Stomach smooth muscle (tissue), 2 donors: ENCODE data around the gene SERPINB1.

ENCODE experiments used
- H3K27ac ChIP-seq: one replicate; pipeline ENCODE4 v1.7.0; 2013; ENCODE audit warnings: mild to moderate bottlenecking, low read length, inconsistent platforms
- H3K27me3 ChIP-seq, 2 donors: one replicate each; pipeline ENCODE4 v1.7.0; 2013; ENCODE audit warnings: low read length in 2 of 2; ENCODE audit not compliant: insufficient read depth in 2 of 2, control insufficient read depth in 1 of 2
- H3K36me3 ChIP-seq, 2 donors: one replicate each; pipeline ENCODE4 v1.7.0; 2013; ENCODE audit warnings: low read length in 2 of 2; ENCODE audit not compliant: control insufficient read depth in 2 of 2, insufficient read depth in 2 of 2
- H3K4me1 ChIP-seq: one replicate; pipeline ENCODE4 v1.7.0; 2013; ENCODE audit warnings: low read length; ENCODE audit not compliant: control insufficient read depth, insufficient read depth
- H3K4me3 ChIP-seq, 2 donors: one replicate each; pipeline ENCODE4 v1.7.0; 2013; ENCODE audit warnings: low read length in 2 of 2
- H3K9ac ChIP-seq, 2 donors: one replicate each; pipeline ENCODE4 v1.7.0; 2013; ENCODE audit warnings: low read length in 2 of 2, mild to moderate bottlenecking in 1 of 2
- H3K9me3 ChIP-seq, 2 donors: one replicate each; pipeline ENCODE4 v1.7.0; 2013; ENCODE audit warnings: low read length in 2 of 2; ENCODE audit not compliant: control insufficient read depth in 2 of 2
- donor health status: healthy.
- donor health status: Pancreatic carcinoma.

Gene SERPINB1

GRCh38 chr6:2830183-2830582 is 11.5 kb downstream of the SERPINB1 start:
- H3K27ac ChIP-seq = no peak overlapping the region

GRCh38 chr6:2829253-2829652 is 12.4 kb downstream of the SERPINB1 start:
- H3K9ac ChIP-seq = no peak overlapping the region
- H3K27ac ChIP-seq = no peak overlapping the region
- no peaks in the 10 kb centered on the region for H3K4me1 ChIP-seq
- peaks cover 3 to 17% of the 10 kb centered on the region in 2 donors for H3K36me3 ChIP-seq
- no peaks in the 10 kb centered on the region for H3K27me3 ChIP-seq
- no peak overlapping the region for H3K4me3 ChIP-seq
- no peaks in the 10 kb centered on the region for H3K9me3 ChIP-seq

More at GRCh38 chr6:2830183-2830582, 11.5 kb downstream of the SERPINB1 start:
- Histone ChIP-seq H3K9ac (no peak overlapping the region), H3K27me3 (no peaks in the 10 kb centered on the region), H3K9me3 (no peaks in the 10 kb centered on the region), H3K36me3 (peaks cover 8 to 26% of the 10 kb centered on the region in 2 donors), H3K4me3 (no peak overlapping the region), H3K4me1 (no peaks in the 10 kb centered on the region)

DNA sequence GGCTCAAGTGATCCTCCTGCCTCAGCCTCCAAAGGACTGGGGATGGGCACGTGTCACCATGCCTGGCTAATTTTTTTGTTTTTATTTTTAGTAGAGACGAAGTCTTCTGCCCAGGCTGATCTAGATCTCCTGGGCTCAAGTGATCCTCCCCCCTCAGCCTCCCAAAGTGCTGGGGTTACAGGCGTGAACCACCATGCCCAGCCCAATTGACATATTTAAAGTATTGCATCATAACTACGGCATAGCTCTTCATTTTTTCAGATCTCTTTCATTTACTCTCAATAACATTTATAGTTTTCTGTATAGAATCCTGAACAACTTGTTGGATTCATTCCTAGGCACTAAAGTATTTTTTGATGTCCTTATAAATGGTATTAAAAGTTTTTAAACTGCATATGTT is 13.0 kb downstream of the SERPINB1 start:
- H3K36me3 ChIP-seq = peaks cover 3 to 12% of the 10 kb centered on the region in 2 donors
- no peak overlapping the region for H3K4me3 ChIP-seq
- no peaks in the 10 kb centered on the region for H3K27me3 ChIP-seq
- H3K4me1 ChIP-seq = no peaks in the 10 kb centered on the region
- H3K9me3 ChIP-seq = no peaks in the 10 kb centered on the region
- H3K27ac ChIP-seq = no peak overlapping the region
- H3K9ac ChIP-seq = no peak overlapping the region

- no peaks in the 10 kb centered on the region for H3K4me1 ChIP-seq
Measured at GRCh38 chr6:2827142-2827541, 14.5 kb downstream of the SERPINB1 start.

DNA sequence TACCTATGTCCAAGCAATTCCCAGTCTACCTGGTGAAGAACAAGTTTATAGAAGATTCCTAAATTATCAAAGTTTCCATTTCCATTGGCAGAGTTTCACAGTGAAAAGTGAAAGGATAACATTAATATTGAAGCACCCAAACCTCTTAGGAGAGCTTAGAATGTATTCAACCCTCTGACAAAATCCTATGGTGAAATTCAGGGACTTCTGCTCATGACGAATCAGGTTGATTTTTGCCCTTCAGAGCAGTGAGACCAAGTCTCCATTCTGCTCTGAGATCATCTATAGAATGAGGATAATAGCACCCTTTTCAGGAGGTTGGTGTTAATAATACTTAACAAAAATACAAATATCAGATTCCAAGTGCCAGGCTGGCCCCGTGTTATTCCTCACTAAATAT is 15.5 kb downstream of the SERPINB1 start:
- H3K36me3 ChIP-seq = no peaks in the 10 kb centered on the region
- H3K4me1 ChIP-seq = no peaks in the 10 kb centered on the region
- no peaks in the 10 kb centered on the region for H3K9me3 ChIP-seq
- no peaks in the 10 kb centered on the region for H3K27me3 ChIP-seq
- no peak overlapping the region for H3K27ac ChIP-seq
- H3K4me3 ChIP-seq = no peak overlapping the region
- no peak overlapping the region for H3K9ac ChIP-seq

More at GRCh38 chr6:2827142-2827541, 14.5 kb downstream of the SERPINB1 start:
- H3K27me3 ChIP-seq = no peaks in the 10 kb centered on the region
- no peak overlapping the region for H3K9ac ChIP-seq
- H3K4me3 ChIP-seq = no peak overlapping the region
- no peaks in the 10 kb centered on the region for H3K9me3 ChIP-seq
- peaks cover 0 to 6% of the 10 kb centered on the region in 2 donors for H3K36me3 ChIP-seq
- H3K27ac ChIP-seq = no peak overlapping the region

GRCh38 chr6:2823104-2823850 is 18.4 kb downstream of the SERPINB1 start:
- Histone ChIP-seq H3K4me1 (peaks cover 6% of the 10 kb centered on the region), H3K9me3 (no peaks in the 10 kb centered on the region), H3K27me3 (no peaks in the 10 kb centered on the region), H3K9ac (no peak overlapping the region), H3K4me3 (no peak overlapping the region), H3K27ac (no peak overlapping the region), H3K36me3 (no peaks in the 10 kb centered on the region)

GRCh38 chr6:2821554-2821953 is 20.1 kb downstream of the SERPINB1 start:
- H3K4me3 ChIP-seq = no peak overlapping the region
- H3K27me3 ChIP-seq = no peaks in the 10 kb centered on the region
- no peak overlapping the region for H3K27ac ChIP-seq
- no peaks in the 10 kb centered on the region for H3K9me3 ChIP-seq
- peaks cover 12% of the 10 kb centered on the region for H3K4me1 ChIP-seq
- no peak overlapping the region for H3K9ac ChIP-seq
- no peaks in the 10 kb centered on the region for H3K36me3 ChIP-seq

DNA sequence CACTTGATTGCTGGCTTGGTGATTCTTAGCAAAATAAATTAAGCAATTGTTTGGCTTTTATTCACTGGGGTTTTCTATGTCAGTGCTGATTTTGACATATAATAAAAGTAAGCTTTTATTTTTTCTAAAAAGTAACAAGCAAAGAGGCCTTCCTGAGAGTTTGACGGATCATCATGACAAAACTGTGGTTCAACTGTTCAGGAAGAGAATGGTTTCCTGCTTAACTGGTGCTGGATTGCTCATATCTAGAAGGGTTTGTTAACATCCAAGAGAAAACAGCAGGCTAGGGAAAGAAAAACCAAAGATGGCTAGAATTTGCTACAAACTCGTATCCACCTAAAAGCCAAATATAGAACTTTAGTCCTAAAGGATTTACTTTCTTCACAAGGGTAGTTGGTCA is 21.2 kb downstream of the SERPINB1 start:
- Histone ChIP-seq H3K27me3 (no peaks in the 10 kb centered on the region), H3K9me3 (peaks cover 0 to 7% of the 10 kb centered on the region in 2 donors), H3K4me1 (peaks cover 12% of the 10 kb centered on the region), H3K9ac (no peak overlapping the region), H3K36me3 (no peaks in the 10 kb centered on the region), H3K27ac (no peak overlapping the region), H3K4me3 (no peak overlapping the region)

- no peak overlapping the region for H3K27ac ChIP-seq
- H3K9ac ChIP-seq = no peak overlapping the region
- peaks cover 0 to 7% of the 10 kb centered on the region in 2 donors for H3K9me3 ChIP-seq
- H3K4me3 ChIP-seq = no peak overlapping the region
- H3K4me1 ChIP-seq = peaks cover 12% of the 10 kb centered on the region
- no peaks in the 10 kb centered on the region for H3K36me3 ChIP-seq
- H3K27me3 ChIP-seq = no peaks in the 10 kb centered on the region
Measured at GRCh38 chr6:2819978-2820377, 21.7 kb downstream of the SERPINB1 start.

- Histone ChIP-seq H3K9ac (no peak overlapping the region), H3K36me3 (no peaks in the 10 kb centered on the region), H3K4me3 (peak overlapping the region in 1 of 2 donors; percentile 1)
Measured at GRCh38 chr6:2819115-2819514, 22.5 kb downstream of the SERPINB1 start.

DNA sequence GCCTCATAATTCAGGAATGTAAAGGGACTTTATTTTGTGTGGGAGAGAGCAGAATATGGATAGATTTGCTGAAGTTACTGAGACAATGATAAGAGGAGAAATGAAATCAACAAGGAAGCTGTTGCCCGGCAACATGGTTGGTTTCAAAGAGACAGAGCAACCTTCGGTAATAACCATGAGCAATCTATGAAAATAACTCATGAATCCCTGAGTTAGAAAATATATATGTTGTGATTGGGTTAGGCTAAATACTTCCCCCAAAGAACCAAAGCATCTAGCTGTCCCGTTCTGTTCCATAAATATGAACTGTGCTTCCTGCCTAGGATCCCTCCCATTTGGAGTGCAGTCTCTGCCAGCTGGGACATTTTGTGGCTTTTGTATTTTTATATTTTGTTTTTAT is 23.1 kb downstream of the SERPINB1 start:
- peak overlapping the region; percentile 1 to 4 for H3K4me3 ChIP-seq
- no peaks in the 10 kb centered on the region for H3K27me3 ChIP-seq
- no peaks in the 10 kb centered on the region for H3K36me3 ChIP-seq
- H3K27ac ChIP-seq = no peak overlapping the region
- H3K4me1 ChIP-seq = peaks cover 12% of the 10 kb centered on the region
- H3K9me3 ChIP-seq = peaks cover 0 to 7% of the 10 kb centered on the region in 2 donors
- no peak overlapping the region for H3K9ac ChIP-seq

More at GRCh38 chr6:2819115-2819514, 22.5 kb downstream of the SERPINB1 start:
- H3K27me3 ChIP-seq = no peaks in the 10 kb centered on the region
- H3K4me1 ChIP-seq = peaks cover 12% of the 10 kb centered on the region
- H3K27ac ChIP-seq = no peak overlapping the region
- H3K9me3 ChIP-seq = peaks cover 0 to 7% of the 10 kb centered on the region in 2 donors
